A549 (cell line): ENCODE data around the gene SMTN. TPM values are rescaled to one million over a fixed set of nuclear protein-coding genes. Genes with fewer than 3 reads are reported as not detected.

Experiments used
- ATAC-seq, 2 experiments: fragments of 200-7000 bp in 1 of 2; fragments of >200 bp in 1 of 2; cut with Nextera tagmentation in 1 of 2; cut with Tn5 transposase in 1 of 2; 3 replicates each; pipeline versions ENCODE4 v1.8.0 to v1.9.1; 2018 to 2020; ENCODE audit warnings: mild to moderate bottlenecking in 1 of 2, moderate library complexity in 1 of 2
- CTCF ChIA-PET: fragments of 300-600 bp; sonication (Branson Sonifier 250); formaldehyde crosslinking; extraction: SDS; loops from one replicate; lab custom pipeline; 2021; ENCODE audit warnings: antibody characterized with exemption, inconsistent platforms; lab: Yijun Ruan, JAX
- POLR2A ChIA-PET: fragments of 350-600 bp; formaldehyde crosslinking; extraction: SDS; loops from one replicate; lab custom pipeline; 2021; ENCODE audit warnings: antibody characterized with exemption, inconsistent platforms; lab: Yijun Ruan, JAX
- DNase-seq, 2 experiments: peaks; one replicate each; pipeline versions ENCODE4 v3.0.0 to v3.0.0-alpha.2; 2011 to 2016; ENCODE audit warnings: low read depth in 1 of 2, low spot score in 1 of 2
- FAIRE-seq: peaks from 2 replicates; lab custom pipeline; 2011; peaks lifted over from hg19 to GRCh38; lab: Jason Lieb, UNC
- H3K27ac ChIP-seq, 2 experiments: fragments of >200 bp; sonication (Bioruptor Twin); formaldehyde crosslinking; 3 replicates each; pipeline ENCODE4 v1.5.1; 2016 to 2017
- H3K4me1 ChIP-seq: fragments of >200 bp; sonication (Bioruptor Twin); formaldehyde crosslinking; 3 replicates; pipeline ENCODE4 v1.6.1; 2016
- H3K4me2 ChIP-seq: fragments of >200 bp; sonication (Bioruptor Twin); formaldehyde crosslinking; 3 replicates; pipeline ENCODE4 v1.6.1; 2016
- H3K4me3 ChIP-seq: fragments of >200 bp; sonication (Bioruptor Twin); formaldehyde crosslinking; 3 replicates; pipeline ENCODE4 v1.5.1; 2016
- H3K9me3 ChIP-seq: fragments of >200 bp; sonication (Bioruptor Twin); formaldehyde crosslinking; 3 replicates; pipeline ENCODE4 v1.6.1; 2016
- BHLHE40 ChIP-seq: IDR thresholded peaks from 2 replicates; pipeline ENCODE4 v1.6.1; 2012; ENCODE audit warnings: low read depth, low read length, inconsistent platforms
- CHD4 ChIP-seq: fragments of 200-600 bp; sonication (generic); IDR thresholded peaks from 2 replicates; pipeline ENCODE4 v1.6.1; 2016; ENCODE audit warnings: antibody characterized with exemption, mild to moderate bottlenecking, borderline replicate concordance
- GATA3 ChIP-seq: IDR thresholded peaks from 2 replicates; pipeline ENCODE4 v1.6.1; 2012; ENCODE audit warnings: borderline replicate concordance
- HEYL ChIP-seq: fragments of 250-450 bp; sonication (Bioruptor Pico); IDR thresholded peaks from 2 replicates; pipeline ENCODE4 v1.8.0; 2021; ENCODE audit warnings: mild to moderate bottlenecking, moderate library complexity
- HMGXB4 ChIP-seq: fragments of 250-450 bp; sonication (Bioruptor Pico); IDR thresholded peaks from 2 replicates; pipeline ENCODE4 v1.5.0; 2021; ENCODE audit warnings: mild to moderate bottlenecking, moderate library complexity, borderline replicate concordance
- JUN ChIP-seq, 2 experiments: fragments of >200 bp; sonication (Bioruptor Twin); formaldehyde crosslinking; IDR thresholded peaks; 2 replicates in 1 of 2; 3 replicates in 1 of 2; pipeline ENCODE4 v1.6.1; 2016 to 2017
- JUNB ChIP-seq: fragments of >200 bp; sonication (Bioruptor Twin); formaldehyde crosslinking; IDR thresholded peaks from 2 replicates; pipeline ENCODE4 v1.6.1; 2016
- KDM5A ChIP-seq: fragments of 200-600 bp; sonication (generic); IDR thresholded peaks from 2 replicates; pipeline ENCODE4 v1.6.1; 2016; ENCODE audit warnings: antibody characterized with exemption, mild to moderate bottlenecking
- MAZ ChIP-seq: fragments of 150-350 bp; IDR thresholded peaks from 2 replicates; pipeline ENCODE4 v1.6.1; 2014; ENCODE audit warnings: antibody characterized with exemption, low read depth, low read length, borderline replicate concordance
- NFE2L2 ChIP-seq: fragments of 150-350 bp; conservative IDR thresholded peaks from 2 replicates; pipeline ENCODE4 v1.6.1; 2014; ENCODE audit warnings: low read length
- PHF8 ChIP-seq: fragments of 200-600 bp; sonication (generic); IDR thresholded peaks from 2 replicates; pipeline ENCODE4 v1.6.1; 2016; ENCODE audit warnings: low read depth, mild to moderate bottlenecking, antibody characterized with exemption, moderate library complexity, borderline replicate concordance
- POLR2AphosphoS2 ChIP-seq: conservative IDR thresholded peaks from 2 replicates; pipeline ENCODE4 v1.6.1; 2012; ENCODE audit warnings: low read length, improper control_type of control experiment, inconsistent platforms
- RAD21 ChIP-seq, 2 experiments: fragments of >200 bp in 1 of 2; sonication (Bioruptor Twin) in 1 of 2; formaldehyde crosslinking in 1 of 2; IDR thresholded peaks in 1 of 2; conservative IDR thresholded peaks in 1 of 2; 2 replicates in 1 of 2; 3 replicates in 1 of 2; pipeline ENCODE4 v1.6.1; 2012 to 2018; ENCODE audit warnings: inconsistent platforms in 1 of 2
- RARB ChIP-seq: fragments of 250-450 bp; sonication (Bioruptor Pico); IDR thresholded peaks from 2 replicates; pipeline ENCODE4 v1.8.0; 2021; ENCODE audit warnings: mild to moderate bottlenecking, moderate library complexity
- RFX5 ChIP-seq: fragments of 450-650 bp; IDR thresholded peaks from 2 replicates; pipeline ENCODE4 v1.7.1; 2014; ENCODE audit warnings: antibody characterized with exemption, mild to moderate bottlenecking, moderate library complexity
- RNF2 ChIP-seq: fragments of 200-600 bp; sonication (generic); IDR thresholded peaks from 2 replicates; pipeline ENCODE4 v1.6.1; 2016; ENCODE audit warnings: low read depth, mild to moderate bottlenecking, antibody characterized with exemption, moderate library complexity, borderline replicate concordance
- TP53 ChIP-seq: fragments of 250-450 bp; sonication (Bioruptor Pico); IDR thresholded peaks from 2 replicates; pipeline ENCODE4 v1.5.0; 2021; ENCODE audit warnings: mild to moderate bottlenecking, moderate library complexity
- ZSCAN20 ChIP-seq: fragments of 250-450 bp; sonication (Bioruptor Pico); IDR thresholded peaks from 2 replicates; pipeline ENCODE4 v1.8.0; 2022; ENCODE audit warnings: mild to moderate bottlenecking, moderate library complexity
- WGBS: methylation state at CpG from one replicate; pipeline ENCODE4 v1.1.6; 2017; ENCODE audit errors: missing lambda C conversion rate; 5-methylcytosine and 5-hydroxymethylcytosine counted together
- polyA plus RNA-seq, 4 experiments: library from polyadenylated mRNA; depleted of rRNA in 3 of 4; stranded (reverse); fragments of >200 nt; fragmentation: RNase III in 1 of 4; extraction: RNeasy Plus Mini Kit Qiagen cat#74134 plus additional on column Dnase treatment in 1 of 4; gene quantifications; 2 replicates in 3 of 4; 3 replicates in 1 of 4; pipeline ENCODE4 v1.2.3, GENCODE V29; 2011 to 2017
- TF ChIP-seq, protein P1 (sequence below): IDR thresholded peaks from 2 replicates; pipeline ENCODE4 v1.6.1; 2012
- TF ChIP-seq, protein P2 (sequence below): fragments of 150-350 bp; IDR thresholded peaks from 2 replicates; pipeline ENCODE4 v1.6.1; 2014; ENCODE audit warnings: low read depth, mild to moderate bottlenecking, low read length
- TF ChIP-seq, protein P3 (sequence below): fragments of >200 bp; sonication (Bioruptor Twin); formaldehyde crosslinking; IDR thresholded peaks from 3 replicates; pipeline ENCODE4 v1.5.1; 2016

SMTN gene
- polyA plus RNA-seq, 2 of the 4 experiments (the other 2 are of a cell fraction) = 12.7 to 33.1 TPM

DNA sequence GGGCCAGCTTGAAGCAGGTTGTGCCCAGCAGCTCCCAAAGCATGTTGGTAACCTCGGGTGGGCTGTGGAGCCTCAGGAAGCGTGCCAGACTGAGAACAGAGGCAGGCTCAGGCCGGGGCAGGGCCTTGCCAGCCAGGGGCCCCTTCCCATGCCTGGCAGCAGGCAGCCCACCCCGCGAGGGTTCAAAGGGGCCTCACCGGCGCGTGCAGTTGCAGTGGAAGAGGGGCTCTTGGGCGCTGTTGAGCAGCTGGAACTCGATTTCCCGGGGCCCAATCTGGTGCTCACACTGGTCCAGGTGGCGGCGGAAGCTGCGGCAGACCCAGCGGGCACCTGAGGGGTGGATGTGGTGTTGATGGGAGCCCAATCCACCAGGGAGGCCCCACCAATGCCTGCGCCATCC, 55.6 kb downstream of the SMTN start:
- DNase-seq (no peak), FAIRE-seq (no peak), ATAC-seq (no peak)
- no peak overlapping the region for H3K27ac ChIP-seq
- WGBS = 70% methylated on average over 8 of the region's 16 CpGs
- ChIA-PET CTCF (interaction anchor here (0.9 to 1.0 kb wide), 2 partner anchors 29 to 156 kb away, joined by 3 read pairs; partner anchors contain the start of genes PIK3IP1 and SELENOM), POLR2A (no interaction called here)
- TF ChIP-seq JUN (IDR thresholded peaks at IDR 0.05) = no peak
- TF ChIP-seq POLR2AphosphoS2 = no peak
- no peak for TF ChIP-seq TP53
- no peak for TF ChIP-seq HMGXB4 (CRISPR knock-in tag)
- no peak for TF ChIP-seq ZSCAN20
- no peak for TF ChIP-seq CHD4
- TF ChIP-seq, protein P1, sequence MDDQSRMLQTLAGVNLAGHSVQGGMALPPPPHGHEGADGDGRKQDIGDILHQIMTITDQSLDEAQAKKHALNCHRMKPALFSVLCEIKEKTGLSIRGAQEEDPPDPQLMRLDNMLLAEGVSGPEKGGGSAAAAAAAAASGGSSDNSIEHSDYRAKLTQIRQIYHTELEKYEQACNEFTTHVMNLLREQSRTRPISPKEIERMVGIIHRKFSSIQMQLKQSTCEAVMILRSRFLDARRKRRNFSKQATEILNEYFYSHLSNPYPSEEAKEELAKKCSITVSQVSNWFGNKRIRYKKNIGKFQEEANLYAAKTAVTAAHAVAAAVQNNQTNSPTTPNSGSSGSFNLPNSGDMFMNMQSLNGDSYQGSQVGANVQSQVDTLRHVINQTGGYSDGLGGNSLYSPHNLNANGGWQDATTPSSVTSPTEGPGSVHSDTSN = no peak
- TF ChIP-seq RFX5 = no peak
- no peak for TF ChIP-seq NFE2L2
- TF ChIP-seq RNF2 = no peak
- TF ChIP-seq JUNB = no peak
- H3K9me3 ChIP-seq = no peaks in the 10 kb centered on the region
- H3K4me3 ChIP-seq = no peak overlapping the region
- no peaks in the 10 kb centered on the region for H3K4me1 ChIP-seq
- no peak overlapping the region for H3K4me2 ChIP-seq

GRCh38 chr22:31137721-31138120, 56.6 kb downstream of the SMTN start:
- ATAC-seq (no peak), FAIRE-seq (no peak), DNase-seq (no peak)
- TF ChIP-seq PHF8 (no peak), RNF2 (no peak), MAZ (no peak), RARB (no peak), KDM5A (no peak), HEYL (no peak), BHLHE40 (no peak), RAD21 (conservative IDR thresholded peaks at IDR 0.05 in 1 of 2, IDR thresholded peaks at IDR 0.05 in 1 of 2) (no peak), GATA3 (no peak)
- TF ChIP-seq, protein P2, sequence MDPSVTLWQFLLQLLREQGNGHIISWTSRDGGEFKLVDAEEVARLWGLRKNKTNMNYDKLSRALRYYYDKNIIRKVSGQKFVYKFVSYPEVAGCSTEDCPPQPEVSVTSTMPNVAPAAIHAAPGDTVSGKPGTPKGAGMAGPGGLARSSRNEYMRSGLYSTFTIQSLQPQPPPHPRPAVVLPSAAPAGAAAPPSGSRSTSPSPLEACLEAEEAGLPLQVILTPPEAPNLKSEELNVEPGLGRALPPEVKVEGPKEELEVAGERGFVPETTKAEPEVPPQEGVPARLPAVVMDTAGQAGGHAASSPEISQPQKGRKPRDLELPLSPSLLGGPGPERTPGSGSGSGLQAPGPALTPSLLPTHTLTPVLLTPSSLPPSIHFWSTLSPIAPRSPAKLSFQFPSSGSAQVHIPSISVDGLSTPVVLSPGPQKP = no peak
- TF ChIP-seq, protein P3, sequence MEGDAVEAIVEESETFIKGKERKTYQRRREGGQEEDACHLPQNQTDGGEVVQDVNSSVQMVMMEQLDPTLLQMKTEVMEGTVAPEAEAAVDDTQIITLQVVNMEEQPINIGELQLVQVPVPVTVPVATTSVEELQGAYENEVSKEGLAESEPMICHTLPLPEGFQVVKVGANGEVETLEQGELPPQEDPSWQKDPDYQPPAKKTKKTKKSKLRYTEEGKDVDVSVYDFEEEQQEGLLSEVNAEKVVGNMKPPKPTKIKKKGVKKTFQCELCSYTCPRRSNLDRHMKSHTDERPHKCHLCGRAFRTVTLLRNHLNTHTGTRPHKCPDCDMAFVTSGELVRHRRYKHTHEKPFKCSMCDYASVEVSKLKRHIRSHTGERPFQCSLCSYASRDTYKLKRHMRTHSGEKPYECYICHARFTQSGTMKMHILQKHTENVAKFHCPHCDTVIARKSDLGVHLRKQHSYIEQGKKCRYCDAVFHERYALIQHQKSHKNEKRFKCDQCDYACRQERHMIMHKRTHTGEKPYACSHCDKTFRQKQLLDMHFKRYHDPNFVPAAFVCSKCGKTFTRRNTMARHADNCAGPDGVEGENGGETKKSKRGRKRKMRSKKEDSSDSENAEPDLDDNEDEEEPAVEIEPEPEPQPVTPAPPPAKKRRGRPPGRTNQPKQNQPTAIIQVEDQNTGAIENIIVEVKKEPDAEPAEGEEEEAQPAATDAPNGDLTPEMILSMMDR = no peak
- H3K4me2 ChIP-seq = no peak overlapping the region
- no peak overlapping the region for H3K4me3 ChIP-seq
- no peaks in the 10 kb centered on the region for H3K4me1 ChIP-seq
- H3K9me3 ChIP-seq = no peaks in the 10 kb centered on the region
- ChIA-PET POLR2A (no interaction called here), CTCF (interaction anchor here (1.0 to 1.5 kb wide), 3 partner anchors 53 to 169 kb away, joined by 3 read pairs; partner anchors contain the start of genes MORC2 and TUG1)
- WGBS = 35% methylated on average over 9 of the region's 10 CpGs
- no peak overlapping the region for H3K27ac ChIP-seq
